Activated T-cell treated with anti-CD3 and anti-CD28 coated beads, Interleukin-2, amount 50 U/mL, for 24 hours (primary cell): ENCODE results near the gene ZNF726.
"Not testable (repeated sequence)": the region's sequence is repeated elsewhere in the genome, so short reads cannot be mapped to it uniquely, and the experiment has no call there.

ENCODE experiments used
- DNase-seq: peaks from one replicate; pipeline ENCODE4 v3.0.0-alpha.2; 2020
- H3K27ac Mint-ChIP-seq: 2 replicates; pipeline ENCODE4 v1.8.0; 2020; ENCODE audit warnings: mild to moderate bottlenecking, mixed read lengths
- H3K27me3 Mint-ChIP-seq: 2 replicates; pipeline ENCODE4 v1.8.0; 2020; ENCODE audit warnings: mixed read lengths
- H3K36me3 Mint-ChIP-seq: 2 replicates; pipeline ENCODE4 v1.8.0; 2020; ENCODE audit warnings: low read depth, mixed read lengths
- H3K4me1 Mint-ChIP-seq: 2 replicates; pipeline ENCODE4 v1.8.0; 2020; ENCODE audit warnings: low read depth, mixed read lengths
- H3K4me3 Mint-ChIP-seq: 2 replicates; pipeline ENCODE4 v1.8.0; 2020; ENCODE audit warnings: mild to moderate bottlenecking, moderate library complexity, mixed read lengths
- H3K9me3 Mint-ChIP-seq: 2 replicates; pipeline ENCODE4 v1.8.0; 2020; ENCODE audit warnings: mixed read lengths

ZNF726 gene

GRCh38 chr19:23969630-23970029 lies 54.9 kb downstream of the ZNF726 start:
- Mint-ChIP-seq H3K4me3 (no peak overlapping the region), H3K4me1 (peaks cover 8% of the 10 kb centered on the region), H3K27ac (no peak overlapping the region), H3K9me3 (peaks cover 3% of the 10 kb centered on the region), H3K27me3 (peaks cover 49% of the 10 kb centered on the region), H3K36me3 (peaks cover under 1% of the 10 kb centered on the region)
- DNase-seq = no peak

DNA sequence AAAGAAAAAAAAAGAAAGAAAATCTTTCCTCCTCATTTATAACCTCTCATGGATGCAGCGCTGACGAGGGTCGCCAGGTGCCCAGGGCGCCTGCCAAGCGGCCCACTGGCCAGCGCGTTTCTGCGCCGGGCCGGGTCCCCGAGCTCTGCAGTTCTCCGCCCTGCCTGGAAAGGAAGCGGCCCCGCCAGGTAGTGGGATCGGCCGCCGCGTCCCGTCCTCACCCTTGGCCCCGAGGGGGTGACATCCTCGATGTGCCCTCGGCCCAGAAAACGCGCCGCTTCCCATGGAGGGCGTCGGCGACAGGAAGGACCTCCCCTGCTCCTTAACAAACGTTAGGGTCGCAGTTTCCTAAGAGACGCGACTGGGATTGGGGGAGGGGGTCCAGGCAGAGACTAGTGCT lies 56.9 kb downstream of the ZNF726 start:
- Mint-ChIP-seq H3K27ac (no peak overlapping the region), H3K4me3 (no peak overlapping the region), H3K9me3 (no peaks in the 10 kb centered on the region), H3K36me3 (no peaks in the 10 kb centered on the region), H3K4me1 (peaks cover 8% of the 10 kb centered on the region), H3K27me3 (peaks cover 46% of the 10 kb centered on the region)
- no peak for DNase-seq

- Mint-ChIP-seq H3K4me1 (peaks cover 8% of the 10 kb centered on the region), H3K4me3 (no peak overlapping the region), H3K36me3 (no peaks in the 10 kb centered on the region), H3K27ac (no peak overlapping the region), H3K27me3 (peaks cover 42% of the 10 kb centered on the region), H3K9me3 (no peaks in the 10 kb centered on the region)
- no peak for DNase-seq
Observed at GRCh38 chr19:23972161-23972560, 57.5 kb downstream of the ZNF726 start.

DNA sequence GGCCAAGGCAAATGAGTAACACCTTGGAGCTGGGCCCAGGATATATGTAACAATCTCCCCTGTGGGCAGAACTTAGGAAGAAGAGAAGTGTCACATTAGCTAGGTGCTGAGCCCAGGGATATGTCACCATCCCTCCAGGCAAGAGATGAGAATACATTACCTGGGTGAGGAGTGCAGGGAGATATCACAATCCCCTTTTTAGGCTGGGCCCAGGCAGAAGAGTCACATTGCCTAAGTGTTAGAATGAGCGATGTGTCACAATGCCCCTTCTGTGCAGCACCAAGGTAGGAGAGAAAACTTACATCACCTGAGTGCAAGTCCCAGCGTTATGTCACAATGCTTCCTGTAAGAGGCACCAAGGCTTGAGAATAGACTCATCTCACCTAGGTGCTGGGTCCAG lies 60.3 kb downstream of the ZNF726 start:
- Mint-ChIP-seq H3K4me1 (peaks cover 8% of the 10 kb centered on the region), H3K27ac (no peak overlapping the region), H3K4me3 (no peak overlapping the region), H3K36me3 (no peaks in the 10 kb centered on the region), H3K27me3 (peaks cover 25% of the 10 kb centered on the region), H3K9me3 (no peaks in the 10 kb centered on the region)
- DNase-seq = no peak

- H3K4me1 Mint-ChIP-seq, H3K4me3 Mint-ChIP-seq, H3K27me3 Mint-ChIP-seq, DNase-seq, H3K9me3 Mint-ChIP-seq, H3K27ac Mint-ChIP-seq, H3K36me3 Mint-ChIP-seq: not testable (repeated sequence)
Observed at GRCh38 chr19:23976631-23977030, 61.9 kb downstream of the ZNF726 start.

DNA sequence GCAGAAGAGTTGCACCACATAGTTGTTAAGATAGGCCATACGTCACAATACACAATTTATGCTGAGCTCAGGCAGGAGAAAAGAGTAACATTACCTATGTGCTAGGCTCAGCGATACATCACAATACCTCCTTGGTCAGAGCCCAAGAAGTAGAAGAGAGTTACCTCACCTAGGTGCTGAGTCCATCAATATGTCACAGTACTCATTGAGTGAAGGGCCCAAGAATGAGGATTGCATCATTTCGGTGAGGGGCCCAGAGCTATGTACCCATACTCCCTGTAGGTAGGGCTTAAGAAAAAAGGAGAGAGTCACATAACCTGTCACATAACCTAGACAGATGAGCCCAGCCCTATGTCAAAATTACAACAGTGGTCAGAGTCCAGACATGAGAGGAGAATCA lies 62.6 kb downstream of the ZNF726 start:
- H3K4me1 Mint-ChIP-seq, H3K4me3 Mint-ChIP-seq, DNase-seq, H3K9me3 Mint-ChIP-seq, H3K36me3 Mint-ChIP-seq, H3K27ac Mint-ChIP-seq, H3K27me3 Mint-ChIP-seq: not testable (repeated sequence)

- no peak for DNase-seq
- no peaks in the 10 kb centered on the region for H3K4me1 Mint-ChIP-seq
- H3K36me3 Mint-ChIP-seq = no peaks in the 10 kb centered on the region
- no peak overlapping the region for H3K4me3 Mint-ChIP-seq
- H3K27me3 Mint-ChIP-seq = no peaks in the 10 kb centered on the region
- no peak overlapping the region for H3K27ac Mint-ChIP-seq
- no peaks in the 10 kb centered on the region for H3K9me3 Mint-ChIP-seq
Observed at GRCh38 chr19:23978068-23978467, 63.4 kb downstream of the ZNF726 start.

DNA sequence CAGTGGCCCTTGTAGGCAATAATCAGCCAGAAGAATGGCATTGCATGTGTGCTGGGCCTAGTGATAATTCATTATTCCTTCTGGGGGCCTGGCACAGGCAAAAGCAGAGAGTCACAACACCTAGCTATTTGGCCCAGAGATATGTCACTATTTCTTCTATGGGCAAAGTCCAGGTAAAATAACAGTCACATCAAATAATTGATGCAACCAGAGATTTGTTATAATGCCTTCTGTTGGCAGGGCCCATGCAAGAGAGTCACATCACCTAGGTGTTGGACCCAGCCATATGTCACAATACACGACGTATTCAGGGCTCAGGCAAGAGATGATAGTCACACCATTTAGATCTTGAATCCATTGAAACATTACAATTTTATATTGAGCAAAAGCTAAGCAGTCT lies 66.1 kb downstream of the ZNF726 start:
- Mint-ChIP-seq H3K4me3 (no peak overlapping the region), H3K27ac (no peak overlapping the region), H3K4me1 (no peaks in the 10 kb centered on the region), H3K36me3 (no peaks in the 10 kb centered on the region), H3K27me3 (no peaks in the 10 kb centered on the region), H3K9me3 (no peaks in the 10 kb centered on the region)
- no peak for DNase-seq

DNA sequence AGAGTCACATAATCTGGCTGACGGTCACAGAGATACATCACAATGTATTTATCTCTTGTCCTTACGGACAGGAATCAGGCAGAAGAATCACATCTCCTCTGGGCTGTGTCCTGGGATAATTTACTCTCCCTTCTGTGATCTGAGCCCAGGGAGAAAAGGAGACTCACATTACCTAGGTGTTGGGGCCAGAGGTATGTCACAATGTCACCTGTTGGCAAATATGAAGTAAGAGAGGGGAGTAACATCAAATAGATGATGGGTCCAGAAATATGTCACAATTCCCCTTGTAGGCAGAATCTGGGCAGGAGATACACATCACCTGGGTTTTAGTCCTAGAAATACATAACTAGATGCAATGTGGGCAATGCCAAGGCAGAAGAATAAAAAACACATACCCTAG lies 67.2 kb downstream of the ZNF726 start:
- Mint-ChIP-seq H3K27ac (no peak overlapping the region), H3K4me3 (no peak overlapping the region), H3K36me3 (no peaks in the 10 kb centered on the region), H3K4me1 (no peaks in the 10 kb centered on the region), H3K27me3 (no peaks in the 10 kb centered on the region), H3K9me3 (no peaks in the 10 kb centered on the region)
- no peak for DNase-seq

DNA sequence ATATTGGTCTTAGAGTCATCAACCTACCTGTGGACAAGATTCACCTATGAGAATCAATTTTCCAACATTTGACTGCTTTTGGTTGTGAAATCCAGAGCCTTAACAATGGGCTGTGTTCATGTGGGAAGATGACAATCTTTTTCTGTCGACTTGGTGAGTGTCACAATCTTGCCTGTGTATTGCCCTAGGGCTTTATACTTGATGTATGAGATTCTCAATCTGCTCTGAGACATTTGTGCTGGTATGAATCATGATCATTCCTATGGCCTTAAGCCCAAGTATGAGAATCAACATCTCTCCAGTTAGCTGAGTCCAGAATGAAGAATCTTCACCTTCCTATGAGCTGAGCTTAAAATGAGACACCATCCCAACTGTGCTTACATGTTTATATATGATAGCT lies 68.7 kb downstream of the ZNF726 start:
- Mint-ChIP-seq H3K9me3 (no peaks in the 10 kb centered on the region), H3K27ac (no peak overlapping the region), H3K4me1 (no peaks in the 10 kb centered on the region), H3K4me3 (no peak overlapping the region), H3K27me3 (no peaks in the 10 kb centered on the region), H3K36me3 (no peaks in the 10 kb centered on the region)
- no peak for DNase-seq
